ENCODE results near the gene SPINK4. TPM values are rescaled to one million over a fixed set of nuclear protein-coding genes. Genes with fewer than 3 reads are reported as not detected.

SPINK4 gene
- total and polyA plus RNA-seq, 9 donors = not detected

- 84 to 90% (median 90%) methylated on average over 3 of the region's 3 CpGs for WGBS, 3 donors
Observed at GRCh38 chr9:33221568-33221884, 18.4 kb upstream of the SPINK4 start.

GRCh38 chr9:33222031-33222430 is 17.9 kb upstream of the SPINK4 start:
- Histone ChIP-seq H3K36me3 (no peaks in the 10 kb centered on the region), H3K4me3 (no peak overlapping the region), H3K27me3 (no peaks in the 10 kb centered on the region), H3K27ac (no peak overlapping the region), H3K4me1 (ENCODE audit: insufficient read depth) (peaks cover 3% of the 10 kb centered on the region), H3K9me3 (no peaks in the 10 kb centered on the region)
- TF ChIP-seq EP300 (IDR thresholded peaks at IDR 0.05) (no peak), POLR2A (IDR thresholded peaks at IDR 0.05) (no peak), CTCF (IDR thresholded peaks at IDR 0.05) (no peak)
- no peak for DNase-seq
- 73 to 84% (median 83%) methylated on average over 3 of the region's 3 CpGs for WGBS, 3 donors
- intact Hi-C loops (cut with DNase I) = no loop called here

More at GRCh38 chr9:33221568-33221884, 18.4 kb upstream of the SPINK4 start:
- intact Hi-C loops (cut with DNase I) = no loop called here
- Histone ChIP-seq H3K27ac (no peak overlapping the region), H3K27me3 (no peaks in the 10 kb centered on the region), H3K9me3 (no peaks in the 10 kb centered on the region), H3K4me3 (no peak overlapping the region), H3K4me1 (ENCODE audit: insufficient read depth) (peaks cover 3% of the 10 kb centered on the region), H3K36me3 (no peaks in the 10 kb centered on the region)
- no peak for DNase-seq
- no peak for TF ChIP-seq CTCF (IDR thresholded peaks at IDR 0.05)
- TF ChIP-seq POLR2A (IDR thresholded peaks at IDR 0.05) = no peak
- no peak for TF ChIP-seq EP300 (IDR thresholded peaks at IDR 0.05)

- TF ChIP-seq POLR2A (IDR thresholded peaks at IDR 0.05) (no peak), EP300 (IDR thresholded peaks at IDR 0.05) (no peak), CTCF (IDR thresholded peaks at IDR 0.05) (no peak)
- 47 to 64% (median 53%) methylated on average over 1 of the region's 1 CpG for WGBS, 3 donors
- intact Hi-C loops (cut with DNase I) = loop anchor here in 3 of 4 donors (2.0 kb wide), 2 partner anchors 141 to 143 kb away; no protein-coding TSS in a partner anchor
Observed at GRCh38 chr9:33223696-33224095, 16.3 kb upstream of the SPINK4 start.

GRCh38 chr9:33225319-33226147 is 14.4 kb upstream of the SPINK4 start:
- H3K4me1 ChIP-seq (ENCODE audit: insufficient read depth) = peaks cover 3% of the 10 kb centered on the region

More at GRCh38 chr9:33223696-33224095, 16.3 kb upstream of the SPINK4 start:
- no peak overlapping the region for H3K27ac ChIP-seq
- no peak overlapping the region for H3K4me3 ChIP-seq
- H3K27me3 ChIP-seq = no peaks in the 10 kb centered on the region
- no peak for DNase-seq
- H3K4me1 ChIP-seq (ENCODE audit: insufficient read depth) = peaks cover 3% of the 10 kb centered on the region
- H3K36me3 ChIP-seq = no peaks in the 10 kb centered on the region
- no peaks in the 10 kb centered on the region for H3K9me3 ChIP-seq

More at GRCh38 chr9:33225319-33226147, 14.4 kb upstream of the SPINK4 start:
- Histone ChIP-seq H3K9me3 (no peaks in the 10 kb centered on the region), H3K27ac (no peak overlapping the region), H3K27me3 (no peaks in the 10 kb centered on the region), H3K4me3 (no peak overlapping the region), H3K36me3 (no peaks in the 10 kb centered on the region)
- DNase-seq = peak in 4 of 5 donors; percentile 45 to 81 (median 64)
- intact Hi-C loops (cut with DNase I) = loop anchor here (1.0 to 2.0 kb wide), 3 partner anchors 143 to 145 kb away; no protein-coding TSS in a partner anchor
- 25 to 31% (median 29%) methylated on average over 6 of the region's 6 CpGs for WGBS, 3 donors
- TF ChIP-seq CTCF (IDR thresholded peaks at IDR 0.05) (peak; percentile 62 to 96 (median 90)), EP300 (IDR thresholded peaks at IDR 0.05) (no peak), POLR2A (IDR thresholded peaks at IDR 0.05) (peak; percentile 5)
